Measurements from ENCODE around the gene DNAJC3.
"Not testable (repeated sequence)": the region's sequence is repeated elsewhere in the genome, so short reads cannot be mapped to it uniquely, and the experiment has no call there.

The DNAJC3 gene

GRCh38 chr13:95723438-95723837 lies 46.5 kb downstream of the DNAJC3 start:
- no peak for DNase-seq (ENCODE audit: extremely low read depth, insufficient read length)
- Histone ChIP-seq H3K36me3 (ENCODE audit: control insufficient read depth, insufficient read depth, low read length) (no peaks in the 10 kb centered on the region; the same call in 1 of the 2 replicates), H3K27me3 (replicated peaks; ENCODE audit: control insufficient read depth, insufficient read depth, low read length) (no peaks in the 10 kb centered on the region), H3K4me3 (replicated peaks; ENCODE audit: low read depth, low read length) (no peak overlapping the region)
- TF ChIP-seq CTCF (IDR thresholded peaks at IDR 0.05; ENCODE audit: insufficient read depth, low read length, poor library complexity, severe bottlenecking) = no peak

GRCh38 chr13:95724252-95724651 lies 47.3 kb downstream of the DNAJC3 start:
- no peak overlapping the region for H3K4me3 ChIP-seq (replicated peaks; ENCODE audit: low read depth, low read length)
- TF ChIP-seq CTCF (IDR thresholded peaks at IDR 0.05; ENCODE audit: insufficient read depth, low read length, poor library complexity, severe bottlenecking) = no peak

DNA sequence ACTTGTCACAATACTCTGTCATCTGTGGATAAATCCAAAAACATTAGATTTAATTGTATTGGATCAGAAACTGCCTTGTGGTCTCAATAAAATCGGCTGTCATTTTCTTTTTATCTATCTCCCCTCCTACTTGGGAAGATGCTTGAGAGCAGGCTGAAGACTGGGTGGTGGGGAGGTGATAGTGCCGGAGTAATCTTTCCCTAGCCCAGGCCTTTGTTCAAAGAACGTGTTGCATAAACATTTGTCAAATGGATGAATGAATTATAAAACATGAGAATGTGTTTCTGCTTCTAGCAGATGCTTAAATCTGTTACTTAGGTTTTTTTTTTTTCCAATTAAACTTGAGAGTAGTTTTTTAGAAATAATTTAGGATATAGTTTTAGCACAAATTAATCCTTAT lies 49.9 kb downstream of the DNAJC3 start:
- H3K4me3 ChIP-seq (replicated peaks; ENCODE audit: low read depth, low read length) = no peak overlapping the region
- no peak for TF ChIP-seq CTCF (IDR thresholded peaks at IDR 0.05; ENCODE audit: insufficient read depth, low read length, poor library complexity, severe bottlenecking)
- no peaks in the 10 kb centered on the region for H3K27me3 ChIP-seq (replicated peaks; ENCODE audit: control insufficient read depth, insufficient read depth, low read length)
- no peak for DNase-seq (ENCODE audit: extremely low read depth, insufficient read length)
- H3K36me3 ChIP-seq (ENCODE audit: control insufficient read depth, insufficient read depth, low read length) = no peaks in the 10 kb centered on the region; the same call in 1 of the 2 replicates

More at GRCh38 chr13:95724252-95724651, 47.3 kb downstream of the DNAJC3 start:
- no peaks in the 10 kb centered on the region for H3K27me3 ChIP-seq (replicated peaks; ENCODE audit: control insufficient read depth, insufficient read depth, low read length)
- no peak for DNase-seq (ENCODE audit: extremely low read depth, insufficient read length)
- H3K36me3 ChIP-seq (ENCODE audit: control insufficient read depth, insufficient read depth, low read length) = no peaks in the 10 kb centered on the region; the same call in 1 of the 2 replicates

- no peak for TF ChIP-seq CTCF (IDR thresholded peaks at IDR 0.05; ENCODE audit: insufficient read depth, low read length, poor library complexity, severe bottlenecking)
- no peak overlapping the region for H3K4me3 ChIP-seq (replicated peaks; ENCODE audit: low read depth, low read length)
- no peaks in the 10 kb centered on the region; the same call in 1 of the 2 replicates for H3K36me3 ChIP-seq (ENCODE audit: control insufficient read depth, insufficient read depth, low read length)
- no peak for DNase-seq (ENCODE audit: extremely low read depth, insufficient read length)
- H3K27me3 ChIP-seq (replicated peaks; ENCODE audit: control insufficient read depth, insufficient read depth, low read length) = no peaks in the 10 kb centered on the region
These were observed 52.0 kb downstream of the DNAJC3 start for GRCh38 chr13:95728957-95729356.

DNA sequence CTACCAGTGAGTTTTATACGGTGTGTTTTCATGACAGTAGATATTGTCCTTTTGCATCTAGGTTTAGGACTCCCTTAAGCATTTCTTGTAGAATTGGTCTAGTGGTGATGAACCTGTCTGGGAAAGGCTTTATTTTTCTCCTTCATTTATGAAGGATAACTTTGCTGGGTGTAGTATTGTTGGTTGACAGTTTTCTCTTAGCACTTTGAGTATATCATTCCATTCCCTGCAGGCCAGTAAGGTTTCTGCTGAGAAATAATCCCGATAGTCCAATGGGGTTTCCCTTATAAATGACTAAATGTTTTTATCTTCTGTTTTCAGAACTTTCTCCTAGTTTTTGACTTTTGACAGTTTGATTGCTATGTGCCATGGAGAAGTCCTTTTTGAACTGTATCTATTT lies 57.2 kb downstream of the DNAJC3 start:
- Histone ChIP-seq H3K4me3 (replicated peaks; ENCODE audit: low read depth, low read length) (no peak overlapping the region), H3K27me3 (replicated peaks; ENCODE audit: control insufficient read depth, insufficient read depth, low read length) (no peaks in the 10 kb centered on the region), H3K36me3 (ENCODE audit: control insufficient read depth, insufficient read depth, low read length) (no peaks in the 10 kb centered on the region; the same call in 1 of the 2 replicates)
- no peak for DNase-seq (ENCODE audit: extremely low read depth, insufficient read length)
- TF ChIP-seq CTCF (IDR thresholded peaks at IDR 0.05; ENCODE audit: insufficient read depth, low read length, poor library complexity, severe bottlenecking) = no peak

DNA sequence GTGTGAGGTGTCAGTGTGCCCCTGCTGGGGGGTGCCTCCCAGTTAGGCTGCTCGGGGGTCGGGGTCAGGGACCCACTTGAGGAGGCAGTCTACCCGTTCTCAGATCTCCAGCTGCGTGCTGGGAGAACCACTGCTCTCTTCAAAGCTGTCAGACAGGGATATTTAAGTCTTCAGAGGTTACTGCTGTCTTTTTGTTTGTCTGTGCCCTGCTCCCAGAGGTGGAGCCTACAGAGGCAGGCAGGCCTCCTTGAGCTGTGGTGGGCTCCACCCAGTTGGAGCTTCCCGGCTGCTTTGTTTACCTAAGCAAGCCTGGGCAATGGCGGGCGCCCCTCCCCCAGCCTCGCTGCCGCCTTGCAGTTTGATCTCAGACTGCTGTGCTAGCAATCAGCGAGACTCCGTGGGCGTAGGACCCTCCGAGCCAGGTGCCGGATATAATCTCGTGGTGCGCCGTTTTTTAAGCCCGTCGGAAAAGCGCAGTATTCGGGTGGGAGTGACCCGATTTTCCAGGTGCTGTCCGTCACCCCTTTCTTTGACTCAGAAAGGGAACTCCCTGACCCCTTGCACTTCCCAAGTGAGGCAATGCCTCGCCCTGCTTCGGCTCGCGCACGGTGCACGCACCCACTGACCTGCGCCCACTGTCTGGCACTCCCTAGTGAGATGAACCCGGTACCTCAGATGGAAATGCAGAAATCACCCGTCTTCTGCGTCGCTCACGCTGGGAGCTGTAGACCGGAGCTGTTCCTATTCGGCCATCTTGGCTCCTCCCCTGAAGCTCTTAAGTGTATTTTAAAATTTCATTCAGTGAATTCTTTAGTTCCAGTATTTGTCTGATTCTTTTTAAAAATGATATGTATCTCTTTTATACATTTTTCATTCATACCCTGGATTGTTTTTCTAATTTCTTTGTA lies 63.4 kb downstream of the DNAJC3 start:
- DNase-seq (ENCODE audit: extremely low read depth, insufficient read length); H3K36me3 ChIP-seq (ENCODE audit: control insufficient read depth, insufficient read depth, low read length); H3K4me3 ChIP-seq (replicated peaks; ENCODE audit: low read depth, low read length); H3K27me3 ChIP-seq (replicated peaks; ENCODE audit: control insufficient read depth, insufficient read depth, low read length): not testable (repeated sequence)

All from GM06990 (cell line).